OCI-LY7 (cell line): ENCODE data around the gene SLC25A33. TPM values are rescaled to one million over a fixed set of nuclear protein-coding genes. Genes with fewer than 3 reads are reported as not detected.

ENCODE experiments used
- BruUV-seq: library from RNA; stranded (reverse); fragments of 400-500 nt; replicated peaks from 2 replicates; lab custom pipeline; 2021; lab: Mats Ljungman, UMichigan
- CTCF ChIA-PET: fragments of 300-600 bp; sonication (Branson Sonifier 250); formaldehyde crosslinking; loops from one replicate; lab custom pipeline; 2022; ENCODE audit warnings: antibody characterized with exemption; ENCODE audit not compliant: unreplicated experiment; lab: Charles Lee
- POLR2A ChIA-PET: fragments of 300-600 bp; sonication (Branson Sonifier 250); formaldehyde crosslinking; loops from one replicate; lab custom pipeline; 2022; ENCODE audit warnings: antibody characterized with exemption; lab: Charles Lee
- DNase-seq: peaks from one replicate; pipeline ENCODE4 v3.0.0-alpha.2; 2015; ENCODE audit warnings: low spot score
- H2AFZ ChIP-seq: fragments of 200-600 bp; sonication (generic), shearing (Covaris generic); 2 replicates; pipeline ENCODE4 v1.6.1; 2014; ENCODE audit warnings: mild to moderate bottlenecking, antibody characterized with exemption, low read length, moderate library complexity
- H3K27ac ChIP-seq: fragments of 200-600 bp; sonication (generic); 2 replicates; pipeline ENCODE4 v1.5.1; 2014; ENCODE audit warnings: mixed run types, low read depth, mild to moderate bottlenecking, moderate library complexity, low read length, inconsistent platforms; ENCODE audit not compliant: poor library complexity, severe bottlenecking
- H3K36me3 ChIP-seq: fragments of 200-600 bp; sonication (generic); 2 replicates; pipeline ENCODE4 v1.6.1; 2014; ENCODE audit warnings: mild to moderate bottlenecking, antibody characterized with exemption, low read length, moderate library complexity, mixed read lengths; ENCODE audit not compliant: insufficient read depth
- H3K4me1 ChIP-seq: fragments of 200-600 bp; sonication (generic); 2 replicates; pipeline ENCODE4 v1.5.1; 2014; ENCODE audit warnings: mild to moderate bottlenecking, low read length; ENCODE audit not compliant: insufficient read depth, poor library complexity, severe bottlenecking
- H3K4me2 ChIP-seq: fragments of 200-600 bp; sonication (generic); 2 replicates; pipeline ENCODE4 v1.6.1; 2014; ENCODE audit warnings: mild to moderate bottlenecking, low read length
- H3K4me3 ChIP-seq: fragments of 200-600 bp; sonication (generic); 2 replicates; pipeline ENCODE4 v1.5.1; 2014; ENCODE audit warnings: mild to moderate bottlenecking, low read depth, low read length; ENCODE audit not compliant: poor library complexity, severe bottlenecking
- H3K79me2 ChIP-seq: fragments of 200-600 bp; sonication (generic); 2 replicates; pipeline ENCODE4 v1.6.1; 2016; ENCODE audit warnings: low read depth, mild to moderate bottlenecking, low read length, moderate library complexity, mixed read lengths; ENCODE audit not compliant: insufficient read depth
- H3K9me2 ChIP-seq: fragments of 200-600 bp; sonication (generic); 2 replicates; pipeline ENCODE4 v1.6.1; 2016; ENCODE audit warnings: mild to moderate bottlenecking, low read length, mixed read lengths; ENCODE audit not compliant: insufficient read depth
- H3K9me3 ChIP-seq: fragments of 200-600 bp; sonication (generic); 2 replicates; pipeline ENCODE4 v1.6.1; 2014; ENCODE audit warnings: mild to moderate bottlenecking, mixed run types, low read length, mixed read lengths
- H4K20me1 ChIP-seq: fragments of 200-600 bp; sonication (generic); 2 replicates; pipeline ENCODE4 v1.6.1; 2014; ENCODE audit warnings: mild to moderate bottlenecking, antibody characterized with exemption, low read length, moderate library complexity, mixed read lengths; ENCODE audit not compliant: insufficient read depth
- CTCF ChIP-seq: fragments of 200-600 bp; sonication (generic); conservative IDR thresholded peaks from 2 replicates; pipeline ENCODE4 v1.5.1; 2014; ENCODE audit warnings: mild to moderate bottlenecking, antibody characterized with exemption, low read length, moderate library complexity, mixed read lengths
- EZH2phosphoT487 ChIP-seq: fragments of 200-600 bp; sonication (generic); IDR thresholded peaks from 2 replicates; pipeline ENCODE4 v1.6.1; 2018; ENCODE audit warnings: low read depth, borderline replicate concordance, mild to moderate bottlenecking, mixed run types, antibody characterized with exemption, low read length, moderate library complexity, mixed read lengths
- intact Hi-C: fragments of 100-400 bp; cut with micrococcal nuclease; formaldehyde crosslinking; loops from one replicate; pipeline ENCODE4 v1.10.0; 2022; ENCODE audit not compliant: unreplicated experiment
- total RNA-seq, 2 experiments: library from RNA; depleted of rRNA in 1 of 2; stranded (reverse); fragments of >200 nt in 1 of 2; shearing (Covaris generic) in 1 of 2; gene quantifications; 2 replicates each; pipeline ENCODE4 v1.2.3, GENCODE V29; 2014 to 2022

Gene SLC25A33
- total RNA-seq, 2 experiments from 2014 or later: 15.1 to 16.5 TPM

GRCh38 chr1:9593492-9594465 lies 54.5 kb downstream of the SLC25A33 start:
- peak; percentile 76 for DNase-seq
- H3K9me3 ChIP-seq: no peaks in the 10 kb centered on the region
- ChIA-PET POLR2A (interaction anchor here (0.6 kb wide), 1 partner anchor 513 kb away, joined by 3 read pairs; no protein-coding TSS in a partner anchor), CTCF (no interaction called here)
- peak overlapping the region; percentile 51 for H3K4me2 ChIP-seq
- TF ChIP-seq CTCF (no peak), EZH2phosphoT487 (no peak)
- H3K36me3 ChIP-seq: peaks cover 16% of the 10 kb centered on the region; the same call in 1 of the 2 replicates
- H3K4me3 ChIP-seq: no peak overlapping the region
- intact Hi-C loops: no loop called here
- H4K20me1 ChIP-seq: peaks cover 19% of the 10 kb centered on the region
- peak overlapping the region; percentile 2 for H3K27ac ChIP-seq
- peaks cover 43% of the 10 kb centered on the region for H3K4me1 ChIP-seq
- H2AFZ ChIP-seq: no peak overlapping the region
- H3K9me2 ChIP-seq: no peaks in the 10 kb centered on the region
- peaks cover 10% of the 10 kb centered on the region; the same call in 1 of the 2 replicates for H3K79me2 ChIP-seq
- no TSS peak for BruUV-seq

- no peak overlapping the region for H3K27ac ChIP-seq
- no peak overlapping the region for H2AFZ ChIP-seq
- intact Hi-C loops: no loop called here
- peaks cover 16% of the 10 kb centered on the region for H4K20me1 ChIP-seq
- DNase-seq: no peak
- H3K36me3 ChIP-seq: peaks cover 16% of the 10 kb centered on the region; the same call in 1 of the 2 replicates
- CTCF ChIA-PET: no interaction called here
- no TSS peak for BruUV-seq
- TF ChIP-seq EZH2phosphoT487: no peak
- TF ChIP-seq CTCF: no peak
- peaks cover 41% of the 10 kb centered on the region for H3K4me1 ChIP-seq
- H3K9me3 ChIP-seq: no peaks in the 10 kb centered on the region
- no peak overlapping the region for H3K4me3 ChIP-seq
- H3K9me2 ChIP-seq: no peaks in the 10 kb centered on the region
- H3K79me2 ChIP-seq: peaks cover 6% of the 10 kb centered on the region; the same call in 1 of the 2 replicates
- POLR2A ChIA-PET: interaction anchor here (0.6 kb wide), 1 partner anchor 514 kb away, joined by 3 read pairs; no protein-coding TSS in a partner anchor
- no peak overlapping the region for H3K4me2 ChIP-seq
These were observed 55.3 kb downstream of the SLC25A33 start for GRCh38 chr1:9594471-9595155.
